CD4-positive, alpha-beta T cell treated with Interferon gamma for 1 hour (primary cell): ENCODE data around the gene ANTXR1.

Experiments used
- DNase-seq: peaks from one replicate; pipeline ENCODE4 v3.0.0-alpha.2; 2020

ANTXR1 gene

DNA sequence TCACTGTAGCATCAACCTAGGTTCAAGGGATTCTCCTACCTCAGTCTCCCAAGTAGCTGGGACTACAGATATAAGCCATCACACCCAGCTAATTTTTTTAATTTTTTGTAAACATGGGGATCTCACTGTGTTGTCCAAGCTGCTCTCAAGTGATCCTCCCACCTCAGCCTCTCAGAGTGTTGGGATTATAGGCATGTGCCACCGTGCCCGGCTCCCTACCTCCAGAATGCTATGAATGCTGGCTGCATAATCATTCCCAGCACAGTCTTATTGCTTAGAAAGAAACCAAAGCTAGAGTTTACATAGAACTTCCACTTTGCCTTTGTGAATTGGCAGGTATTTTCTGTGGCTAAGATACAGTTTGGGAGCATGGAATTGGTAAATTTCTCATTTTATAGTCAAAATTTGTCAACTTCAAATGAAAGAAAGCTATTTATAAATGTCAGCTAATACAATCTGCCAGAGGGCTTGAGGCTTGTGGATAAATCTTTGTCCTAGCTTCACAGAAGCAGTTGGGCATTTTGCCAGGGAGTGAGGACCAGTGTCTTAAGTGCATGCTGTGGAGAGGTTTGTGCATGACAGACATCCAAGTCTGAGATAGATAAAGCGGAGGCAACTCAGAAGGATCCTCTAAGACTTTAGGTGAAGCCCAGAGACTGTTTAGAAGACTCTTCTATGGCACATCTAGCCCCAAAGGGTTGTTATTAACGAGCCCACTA is 175.4 kb downstream of the ANTXR1 start:
- no peak for DNase-seq

DNA sequence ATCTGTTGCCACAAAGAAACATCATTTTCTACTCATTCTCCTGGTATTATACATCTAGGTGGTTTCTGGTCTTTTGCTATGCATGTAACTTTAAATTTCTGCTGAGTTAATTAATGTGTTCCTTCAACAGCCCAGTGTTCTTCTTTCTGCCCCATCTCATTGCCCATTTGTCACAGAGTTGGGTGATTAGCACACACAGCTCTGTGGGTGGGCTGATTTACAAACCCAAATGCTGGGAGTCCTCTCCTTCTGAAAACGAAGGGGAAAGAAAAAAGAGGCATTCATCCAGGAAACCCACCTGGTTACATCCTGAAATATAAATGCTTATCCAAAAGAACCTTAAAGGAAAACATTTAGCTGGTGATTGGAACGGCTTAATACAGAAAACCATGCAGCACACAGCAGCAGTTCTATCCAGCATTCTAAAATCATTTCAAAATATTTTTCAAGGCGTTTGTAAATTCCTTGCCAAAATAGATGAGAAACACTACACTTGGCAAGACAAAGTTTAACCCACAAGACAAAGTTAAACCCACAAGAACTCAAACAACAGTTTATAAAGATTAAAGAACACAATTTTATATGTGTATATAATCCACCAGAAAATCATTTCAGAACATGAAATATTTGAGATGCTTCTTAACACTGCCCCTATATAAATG is 177.9 kb downstream of the ANTXR1 start:
- DNase-seq: no peak

DNA sequence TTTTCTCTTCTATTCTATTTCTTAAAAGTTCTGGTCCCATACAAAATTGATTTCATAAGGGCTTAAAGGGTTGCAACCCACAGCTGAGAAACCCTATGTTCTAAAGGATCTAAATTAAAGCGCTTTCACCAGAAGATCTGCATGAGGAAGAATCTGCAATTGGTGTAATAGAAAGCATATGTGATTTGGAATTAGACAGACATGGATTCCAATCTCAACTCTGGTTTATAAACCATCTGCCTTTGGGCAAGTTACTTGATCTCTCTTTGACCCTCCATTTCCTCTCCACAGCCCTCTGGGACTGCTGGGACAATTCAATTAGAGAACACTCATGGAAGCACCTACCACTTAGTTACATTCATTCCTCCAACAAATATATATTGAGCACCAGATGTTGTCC is 178.7 kb downstream of the ANTXR1 start:
- no peak for DNase-seq

DNA sequence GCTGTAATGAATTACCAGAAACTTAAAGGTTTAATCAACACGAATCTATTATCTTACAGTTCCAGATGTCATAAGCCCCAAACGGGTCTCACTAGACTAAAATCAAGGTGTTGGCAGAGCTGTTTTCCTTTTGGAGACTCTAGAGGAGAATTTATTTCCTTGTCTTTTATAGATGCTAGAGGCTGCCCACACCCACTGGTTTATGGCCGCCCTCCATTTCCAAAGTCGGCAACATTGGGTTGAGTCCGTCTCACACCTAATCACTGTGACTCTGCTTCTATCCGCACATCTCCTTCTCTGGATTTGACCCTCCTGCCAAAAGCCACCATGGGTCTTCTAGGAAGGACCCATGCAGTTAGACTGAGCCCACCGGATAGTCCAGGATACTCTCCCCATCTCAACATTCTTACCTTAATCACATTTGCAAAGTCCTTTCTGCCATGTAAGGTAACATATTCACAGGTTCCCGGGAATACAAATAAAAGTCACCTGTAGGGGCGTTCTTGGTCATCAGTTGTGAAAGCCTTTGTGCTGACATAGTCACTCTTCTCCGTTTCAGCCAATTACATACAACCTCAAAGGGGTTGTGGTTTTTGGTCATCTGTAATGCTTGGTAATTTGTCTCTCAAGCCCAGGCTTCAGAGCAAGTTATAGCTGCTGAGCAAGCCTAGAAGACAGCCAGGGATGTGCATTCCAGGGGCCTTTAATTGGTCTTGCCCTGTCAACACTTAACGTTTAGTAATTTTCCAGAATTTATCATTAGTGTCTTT is 179.4 kb downstream of the ANTXR1 start:
- no peak for DNase-seq

DNA sequence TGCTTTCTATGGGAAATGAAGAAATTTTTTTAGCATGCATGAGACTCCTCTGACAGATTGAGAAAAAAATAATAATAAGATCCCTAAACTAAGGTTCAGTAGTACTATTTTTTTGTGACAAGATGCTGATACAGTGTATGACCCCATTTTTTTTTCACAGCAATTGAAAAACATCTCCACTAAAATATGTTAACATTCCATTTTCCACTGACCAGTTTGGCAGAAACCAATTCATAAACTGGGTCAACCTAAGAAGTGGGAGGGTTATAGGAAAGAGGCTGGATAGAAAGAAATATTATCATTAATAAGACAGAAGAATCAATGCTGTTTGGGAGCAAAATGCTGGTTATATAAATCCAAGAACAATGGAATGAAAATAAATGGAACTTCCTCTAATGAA is 182.7 kb downstream of the ANTXR1 start:
- DNase-seq: no peak

DNA sequence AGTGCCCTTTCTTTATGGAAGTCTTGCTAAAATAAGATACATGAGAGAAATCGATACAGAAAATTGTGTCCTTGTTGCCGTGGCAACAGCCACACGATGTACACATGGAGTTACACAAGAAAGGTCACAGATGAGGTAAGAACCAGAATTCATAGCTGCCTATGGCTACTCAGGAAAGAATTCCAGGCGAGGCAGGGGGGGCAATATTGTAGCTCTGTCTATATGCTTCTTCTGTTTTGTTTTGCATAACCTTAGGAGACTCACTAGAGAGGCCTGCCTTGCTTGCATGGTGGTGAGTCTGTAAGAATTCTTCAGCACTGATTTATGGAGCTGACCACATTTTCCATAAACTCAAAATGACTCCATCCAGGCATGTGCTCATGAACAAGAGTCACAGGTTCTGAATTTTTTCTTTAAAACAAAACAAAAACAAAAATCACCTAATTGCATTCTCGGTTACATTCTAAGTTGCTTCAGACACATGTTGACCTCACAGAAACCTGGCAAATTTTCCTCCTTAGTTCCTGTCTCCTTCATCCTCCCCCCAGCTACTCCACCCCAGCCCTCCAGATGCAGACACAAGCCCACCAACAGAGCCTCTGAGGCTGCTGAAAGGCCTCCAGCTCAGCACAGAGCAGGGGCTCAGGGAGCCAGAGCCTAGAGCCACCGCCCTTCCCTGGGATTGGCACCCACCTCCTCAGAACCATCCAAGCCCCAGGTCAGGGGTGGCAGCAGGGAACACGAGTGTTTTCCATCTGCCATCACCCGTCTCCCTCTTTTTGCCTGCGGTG is 183.5 kb downstream of the ANTXR1 start:
- DNase-seq: no peak

DNA sequence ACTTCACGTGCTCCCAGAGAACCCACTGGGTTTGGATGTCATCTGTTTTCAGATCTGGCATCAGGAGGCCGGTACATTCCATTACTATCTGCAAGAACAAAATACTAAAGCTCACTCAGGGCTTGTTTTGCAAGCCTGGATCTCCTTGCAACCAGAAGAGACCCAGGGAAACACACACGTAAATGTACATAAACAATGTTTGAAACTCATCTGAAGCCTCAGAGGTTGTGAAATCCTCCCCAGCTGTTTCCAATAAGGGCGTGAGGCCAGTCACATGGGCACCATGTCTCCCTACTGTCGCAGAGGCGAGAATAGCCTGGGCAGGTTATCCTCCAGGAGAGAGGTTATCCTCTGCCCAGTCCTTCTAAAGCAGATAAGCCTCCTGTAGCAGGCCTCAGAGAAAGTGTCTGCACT is 187.1 kb downstream of the ANTXR1 start:
- no peak for DNase-seq

DNA sequence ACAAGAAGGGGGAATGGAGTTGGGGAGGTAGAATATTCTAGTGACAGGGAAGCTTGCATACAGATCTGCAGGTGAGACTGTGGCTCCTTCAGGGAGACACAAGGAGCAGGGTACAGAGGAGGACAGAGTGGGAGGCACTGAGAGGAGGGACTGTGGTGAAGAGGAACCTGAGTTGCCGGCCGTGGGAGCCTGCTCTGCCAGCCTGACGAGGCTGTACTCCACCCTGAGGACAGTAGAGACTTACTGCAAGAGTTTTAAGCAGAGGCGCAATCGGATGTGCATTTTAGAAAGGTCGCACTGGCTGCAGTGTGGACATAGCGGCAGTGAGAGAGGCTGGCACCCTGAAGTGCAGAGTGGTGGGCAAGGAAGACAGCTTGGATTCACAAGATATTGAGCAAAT is 188.3 kb downstream of the ANTXR1 start:
- no peak for DNase-seq

DNA sequence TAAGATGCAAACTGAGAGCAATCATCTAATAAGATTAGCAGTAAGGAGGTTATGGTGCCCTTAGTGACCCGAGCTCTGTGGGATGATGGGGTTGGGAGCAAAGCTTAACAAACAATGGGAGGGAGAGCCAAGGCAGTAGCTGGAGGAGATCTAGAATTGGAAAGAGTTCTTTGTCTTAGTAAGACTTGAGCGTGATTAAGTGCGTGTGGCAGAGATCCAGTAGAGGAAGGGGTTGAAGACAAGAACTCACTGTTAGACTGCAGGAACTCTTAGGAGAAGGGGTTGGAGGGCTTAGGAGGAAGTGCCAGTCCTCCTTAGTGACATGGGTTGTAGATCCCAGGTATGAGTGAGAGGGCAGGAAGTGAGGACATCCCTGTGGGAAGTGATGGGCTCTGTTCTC is 189.3 kb downstream of the ANTXR1 start:
- DNase-seq: no peak

DNA sequence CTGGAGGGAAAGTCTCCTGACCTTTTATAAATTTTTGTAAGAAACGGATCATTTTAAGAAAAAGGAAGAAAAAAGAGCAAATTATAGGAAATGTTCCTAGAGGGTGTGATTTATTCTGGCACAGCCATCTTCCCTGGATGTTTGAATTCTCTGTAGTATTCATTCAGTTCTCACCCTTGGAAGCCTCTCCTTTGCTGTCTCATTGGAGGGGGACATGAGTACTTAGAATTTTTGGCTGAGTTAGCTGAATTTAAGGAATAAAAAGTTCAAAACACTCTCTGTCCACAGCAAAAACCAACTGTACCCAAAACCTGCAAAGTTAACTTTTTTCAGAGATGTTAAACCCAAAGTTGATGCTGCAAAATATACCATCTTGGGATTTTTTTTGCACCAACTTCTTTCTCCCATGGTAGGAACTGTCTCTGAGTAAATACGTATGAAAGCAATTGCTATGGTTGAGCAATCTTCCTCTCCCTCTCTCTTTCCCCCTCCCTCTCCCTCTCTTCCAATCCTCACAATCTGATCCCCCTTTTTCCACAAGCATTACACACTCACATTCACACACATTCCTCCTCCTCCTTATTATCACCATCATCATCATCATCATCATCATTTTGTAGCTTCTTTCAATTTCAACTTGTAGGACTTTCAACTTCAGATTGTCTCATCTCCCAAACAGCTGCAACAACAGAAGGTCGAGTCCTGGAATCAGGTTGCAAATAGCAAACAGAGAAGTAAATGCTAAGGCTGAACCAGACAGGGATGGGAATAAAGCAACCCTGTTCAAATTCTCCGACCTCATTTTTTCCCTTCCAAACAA is 190.4 kb downstream of the ANTXR1 start:
- DNase-seq: no peak

DNA sequence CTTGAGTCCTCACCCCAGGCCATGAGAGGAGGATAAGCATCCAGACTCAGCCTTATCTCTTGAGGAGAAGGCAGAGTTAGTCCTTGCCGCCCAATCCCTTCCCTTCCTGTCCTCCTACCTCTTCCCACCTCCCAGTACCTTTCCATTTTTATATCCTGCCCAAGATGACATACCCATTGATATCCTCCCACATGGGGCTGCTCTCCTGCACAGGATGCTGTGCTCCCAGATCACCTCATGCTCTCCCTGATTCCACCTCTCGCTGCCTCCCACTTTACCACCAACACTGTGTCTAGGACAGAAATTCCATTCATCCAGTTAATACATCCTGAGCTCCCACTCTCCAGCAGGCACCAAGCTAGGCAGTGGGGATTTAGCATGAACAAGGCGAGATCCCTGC is 191.7 kb downstream of the ANTXR1 start:
- no peak for DNase-seq

DNA sequence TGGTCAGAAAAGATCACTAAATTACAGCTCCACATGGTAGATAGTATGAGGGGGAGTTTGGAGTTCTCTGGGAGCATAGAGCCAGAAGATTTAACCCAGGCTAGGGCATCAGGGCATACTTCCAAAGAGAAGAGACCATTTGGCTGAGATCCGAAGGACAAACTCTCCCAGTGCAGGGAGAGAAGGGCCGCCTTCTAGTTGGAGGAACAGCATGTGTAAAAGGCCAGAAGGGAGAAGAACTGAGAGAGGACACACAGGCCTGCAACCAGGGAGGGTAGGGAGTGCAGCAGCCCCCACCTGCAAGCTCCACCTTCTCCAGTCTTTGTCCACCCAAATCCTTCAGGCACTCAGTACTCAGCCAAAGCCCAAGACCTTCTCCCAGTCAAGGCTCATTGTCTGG is 192.1 kb downstream of the ANTXR1 start:
- no peak for DNase-seq

DNA sequence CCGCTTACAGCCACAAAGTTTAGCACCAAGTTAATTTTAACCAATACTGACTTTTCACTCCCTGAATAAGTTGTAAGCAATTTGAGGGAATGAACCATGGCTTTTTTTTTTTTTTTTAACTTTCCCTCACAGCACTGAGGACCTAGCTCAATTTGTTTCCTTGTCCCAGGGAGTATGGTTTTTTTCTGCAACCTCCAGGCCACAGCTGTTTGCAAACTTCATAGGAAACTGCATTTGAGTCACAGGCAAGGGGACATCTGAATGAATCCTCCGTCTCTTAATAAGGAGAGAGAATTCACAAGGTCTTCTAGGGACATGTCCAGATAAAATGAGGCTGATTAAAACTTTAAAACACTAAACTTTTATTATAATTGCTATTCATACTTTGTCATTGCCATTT is 192.5 kb downstream of the ANTXR1 start:
- DNase-seq: no peak

DNA sequence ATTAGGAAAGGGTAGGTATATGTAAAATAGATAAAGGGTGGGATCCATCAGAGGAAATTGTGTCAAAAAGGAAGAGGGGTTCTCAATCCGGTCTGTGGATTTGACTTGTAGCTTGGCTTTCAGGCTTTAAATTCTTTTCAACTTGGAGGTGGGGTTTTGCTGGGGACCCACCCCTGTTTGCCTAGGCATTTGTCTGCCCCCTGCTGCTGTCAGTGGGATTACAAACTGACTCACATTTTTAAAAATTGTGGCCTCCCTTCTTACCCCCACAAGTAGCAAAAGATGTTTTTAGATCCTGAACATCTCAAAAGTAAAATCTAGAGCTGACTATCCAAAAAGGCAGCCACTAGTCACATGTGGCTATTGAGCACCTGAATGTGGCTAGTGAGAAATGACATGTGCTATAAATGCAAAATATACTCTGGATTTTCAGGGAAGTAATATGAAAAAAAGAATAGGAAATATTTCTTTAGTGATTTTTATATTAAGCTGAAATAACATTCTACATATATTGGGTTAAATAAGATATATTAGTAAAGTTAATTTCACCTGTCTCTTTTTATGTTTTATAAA is 195.1 kb downstream of the ANTXR1 start:
- no peak for DNase-seq

DNA sequence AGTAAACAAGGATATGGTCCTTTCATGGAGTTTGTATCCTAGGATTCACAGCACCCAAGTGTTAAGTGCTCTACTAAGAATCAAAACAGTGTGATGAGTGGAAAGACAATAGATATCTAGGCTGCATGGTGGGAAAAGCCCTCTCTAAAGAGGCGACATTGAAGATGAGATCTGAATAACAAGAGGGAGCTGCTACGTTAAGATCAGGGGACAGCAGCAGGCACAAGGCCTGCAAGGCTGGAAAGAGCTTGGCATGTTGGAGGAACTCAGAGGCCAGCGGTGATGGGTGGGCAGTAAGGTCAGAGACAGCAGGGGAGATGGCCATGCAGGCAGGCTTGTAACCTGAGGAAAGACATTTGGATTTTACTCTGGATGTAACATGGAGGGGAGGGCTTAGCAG is 196.5 kb downstream of the ANTXR1 start:
- DNase-seq: no peak

DNA sequence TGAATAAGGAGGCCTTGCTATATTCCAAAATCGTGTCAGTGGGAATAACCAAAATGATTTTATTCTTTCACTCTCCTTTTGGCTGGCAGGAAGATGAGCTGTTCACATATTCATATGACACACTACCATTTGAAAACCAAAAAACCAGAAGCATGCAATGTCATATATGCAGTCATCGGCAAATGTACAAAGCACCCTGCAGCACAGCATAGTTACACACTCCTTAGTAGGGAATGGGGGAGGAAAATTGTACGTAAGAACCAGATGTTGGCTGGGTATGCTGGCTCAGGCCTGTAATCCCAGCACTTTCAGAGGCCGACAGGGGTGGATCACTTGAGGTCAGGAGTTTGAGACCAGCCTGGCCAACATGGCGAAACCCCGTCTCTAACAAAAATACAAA is 197.4 kb downstream of the ANTXR1 start:
- no peak for DNase-seq

DNA sequence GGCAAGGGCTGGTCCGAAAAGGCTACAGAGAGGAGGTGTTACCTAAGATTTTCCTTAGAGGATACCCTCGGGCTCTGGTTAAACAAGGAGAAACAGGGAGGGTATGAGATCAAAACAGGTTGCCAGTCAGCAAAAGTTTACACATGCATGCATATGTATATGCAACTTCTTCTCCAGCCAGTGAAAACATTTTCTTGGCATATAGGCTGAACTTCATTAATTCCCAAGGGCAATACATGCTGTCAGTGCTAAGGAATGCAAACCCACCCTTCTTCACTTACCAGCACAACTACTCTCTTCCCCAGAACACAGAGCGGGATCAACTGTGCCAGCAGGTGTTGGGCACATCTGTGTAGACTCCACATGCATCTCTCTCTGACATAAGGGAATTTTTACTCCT is 198.1 kb downstream of the ANTXR1 start:
- no peak for DNase-seq

DNA sequence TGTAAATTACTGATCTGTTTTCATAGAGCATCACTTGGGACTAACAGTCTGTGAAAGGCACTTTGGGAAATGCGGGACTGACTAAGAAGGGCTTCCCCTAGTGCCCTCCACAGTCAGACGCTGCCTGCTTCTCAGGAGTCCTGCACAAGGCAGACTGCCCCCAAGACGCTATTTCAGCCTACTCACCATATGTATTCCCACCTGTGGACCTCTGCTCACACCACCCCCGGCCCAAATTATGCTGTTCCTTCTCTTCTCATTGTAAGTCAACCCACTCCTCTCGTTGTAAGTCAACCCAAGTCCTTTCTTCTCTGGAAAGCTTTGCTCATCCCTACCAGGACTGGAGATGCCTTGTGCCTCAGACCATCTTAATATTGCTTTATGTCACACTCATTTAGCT is 198.7 kb downstream of the ANTXR1 start:
- no peak for DNase-seq

DNA sequence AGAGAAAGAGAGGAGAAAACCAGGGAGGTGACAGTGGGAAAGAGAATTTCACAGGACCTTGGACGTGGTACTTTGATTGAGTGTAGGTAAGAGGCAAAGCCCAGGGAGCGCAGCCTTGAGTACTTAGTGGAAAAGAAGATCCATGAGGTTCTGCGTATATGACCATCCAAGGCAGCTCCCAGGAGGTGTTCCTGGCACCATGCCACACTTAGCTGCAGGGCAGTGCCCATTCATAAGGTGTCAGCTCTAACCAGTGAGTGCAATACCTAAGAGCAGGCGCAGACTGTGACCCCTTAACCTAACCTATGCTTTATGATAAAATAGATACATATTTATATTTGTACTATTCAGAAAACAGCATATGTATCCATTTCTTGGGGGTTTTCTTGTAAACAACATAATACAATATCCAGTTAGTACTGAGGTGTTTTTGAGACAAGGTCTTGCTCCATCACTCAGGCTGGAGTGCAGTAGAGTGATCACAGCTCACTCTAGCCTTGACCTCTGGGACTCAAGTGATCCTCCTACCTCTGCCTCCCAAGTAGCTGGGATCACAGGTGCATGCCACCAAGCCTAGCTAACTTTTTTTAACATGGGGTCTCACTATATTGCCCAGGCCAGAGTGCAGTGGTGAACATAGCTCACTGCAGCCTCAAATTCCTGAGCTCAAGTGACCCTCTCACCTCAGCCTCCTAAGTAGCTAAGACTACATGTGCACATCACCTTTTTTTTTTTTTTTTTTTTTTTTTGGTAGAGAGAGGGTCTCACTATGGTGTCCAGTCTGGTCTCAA is 199.5 kb downstream of the ANTXR1 start:
- no peak for DNase-seq

DNA sequence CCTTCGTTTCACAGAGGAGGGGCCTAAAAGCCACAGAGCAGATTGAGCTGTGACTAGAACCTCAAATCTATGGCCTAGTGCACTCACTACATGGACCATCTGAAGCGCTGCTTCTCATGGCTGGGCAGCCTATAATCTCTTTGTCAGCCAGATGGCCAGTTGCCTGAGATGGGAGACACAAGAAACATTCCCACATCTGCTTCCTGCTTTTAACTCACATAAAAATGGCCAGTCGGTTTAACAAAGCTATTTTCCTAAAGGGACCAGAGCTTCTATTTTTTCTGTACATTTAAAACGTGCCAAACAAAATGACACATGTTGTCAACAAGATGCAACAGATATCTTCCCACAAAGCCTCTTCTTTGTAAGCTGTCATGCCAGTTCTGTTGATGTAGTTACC is 200.2 kb downstream of the ANTXR1 start:
- DNase-seq: no peak

DNA sequence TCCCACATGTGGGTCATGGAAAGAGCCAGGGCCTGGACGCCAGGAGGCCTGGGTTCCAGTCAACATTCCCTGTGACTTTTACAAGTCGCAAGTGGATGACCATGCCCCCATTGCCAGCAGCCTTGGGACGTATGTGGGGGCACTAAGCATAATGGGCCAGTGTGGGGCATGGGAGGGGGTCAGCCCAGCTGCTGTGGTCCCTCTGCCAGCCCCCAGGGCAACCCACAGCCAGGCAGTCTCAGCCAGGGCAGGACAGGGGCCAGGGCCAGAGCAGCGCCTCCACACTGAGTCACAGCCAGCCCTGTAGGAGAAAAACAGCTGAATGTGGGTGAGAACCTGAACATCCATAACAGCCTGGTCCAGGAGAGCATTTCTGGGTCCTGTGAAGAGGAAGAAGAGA is 200.8 kb downstream of the ANTXR1 start:
- no peak for DNase-seq
